HCT116 (cell line): ENCODE results near the gene WFDC1. TPM values are rescaled to one million over a fixed set of nuclear protein-coding genes. Genes with fewer than 3 reads are reported as not detected.

Experiments
- ATAC-seq: fragments of 200-7000 bp; cut with Tn5 transposase; 2 replicates; pipeline ENCODE4 v1.9.1; 2020; ENCODE audit warnings: mild to moderate bottlenecking, moderate library complexity
- BruUV-seq: library from RNA; stranded (reverse); fragments of 400-500 nt; replicated peaks from 2 replicates; lab custom pipeline; 2021; lab: Mats Ljungman, UMichigan
- CTCF ChIA-PET: fragments of 300-600 bp; sonication (Branson Sonifier 250); formaldehyde crosslinking; loops from one replicate; lab custom pipeline; 2021; ENCODE audit warnings: antibody characterized with exemption; lab: Charles Lee
- POLR2A ChIA-PET: fragments of 300-600, 350-600 bp; sonication (Branson Sonifier 250); formaldehyde crosslinking; loops from one replicate; lab custom pipeline; 2021; ENCODE audit warnings: antibody characterized with exemption; lab: Charles Lee
- RAD21 ChIA-PET, 2 experiments: fragments of 300-600 bp; sonication (Branson Sonifier 250); formaldehyde crosslinking; loops; one replicate each; lab custom pipeline; 2023; ENCODE audit warnings: low total read pairs in 2 of 2; ENCODE audit not compliant: uncharacterized antibody in 2 of 2, unreplicated experiment in 2 of 2, low non-redundant PET in 1 of 2; lab: Charles Lee
- DNase-seq: peaks from one replicate; pipeline ENCODE4 v3.0.0-alpha.2; 2010; ENCODE audit warnings: low read depth, low spot score
- H2AFZ ChIP-seq: fragments of 200-600 bp; shearing (Covaris generic), sonication (generic); 2 replicates; pipeline ENCODE4 v1.6.1; 2017; ENCODE audit warnings: low read depth, mixed run types, mixed read lengths, antibody characterized with exemption, low read length; ENCODE audit not compliant: poor library complexity, severe bottlenecking
- H3K27ac ChIP-seq: 2 replicates; pipeline ENCODE4 v1.5.1; 2012; ENCODE audit warnings: low read depth, low read length
- H3K27me3 ChIP-seq: fragments of 200-600 bp; sonication (generic); 2 replicates; pipeline ENCODE4 v1.6.1; 2016; ENCODE audit warnings: mixed run types, low read length, mixed read lengths; ENCODE audit not compliant: insufficient read depth
- H3K36me3 ChIP-seq, 2 experiments: fragments of 200-500 bp in 1 of 2; fragments of 200-600 bp in 1 of 2; sonication (Bioruptor generic) in 1 of 2; sonication (generic) in 1 of 2; 2 replicates each; pipeline versions ENCODE4 v1.5.1 to v1.6.1; 2014 to 2016; ENCODE audit warnings: low read length in 2 of 2, inconsistent platforms in 1 of 2, mixed read lengths in 1 of 2, mixed run types in 1 of 2; ENCODE audit not compliant: insufficient read depth in 2 of 2, control insufficient read depth in 1 of 2
- H3K4me1 ChIP-seq, 2 experiments: fragments of 200-600 bp in 1 of 2; sonication (generic) in 1 of 2; 2 replicates each; pipeline versions ENCODE4 v1.5.1 to v1.6.1; 2012 to 2017; ENCODE audit warnings: low read length in 2 of 2, inconsistent platforms in 1 of 2, mild to moderate bottlenecking in 1 of 2, mixed read lengths in 1 of 2, mixed run types in 1 of 2, moderate library complexity in 1 of 2; ENCODE audit not compliant: insufficient read depth in 2 of 2, control insufficient read depth in 1 of 2
- H3K4me2 ChIP-seq: fragments of 200-600 bp; sonication (generic); 2 replicates; pipeline ENCODE4 v1.6.1; 2017; ENCODE audit warnings: mixed run types, low read length, mixed read lengths
- H3K4me3 ChIP-seq, 2 experiments: fragments of 200-600 bp in 1 of 2; sonication (generic) in 1 of 2; replicated peaks in 1 of 2; 2 replicates each; pipeline ENCODE4 v1.5.1; 2011 to 2016; ENCODE audit warnings: low read length in 2 of 2, control low read depth in 1 of 2, low read depth in 1 of 2, mild to moderate bottlenecking in 1 of 2, mixed read lengths in 1 of 2, mixed run types in 1 of 2
- H3K79me2 ChIP-seq: fragments of 200-600 bp; sonication (generic); 2 replicates; pipeline ENCODE4 v1.6.1; 2017; ENCODE audit warnings: mild to moderate bottlenecking, mixed run types, low read length, moderate library complexity, mixed read lengths; ENCODE audit not compliant: insufficient read depth
- H3K9ac ChIP-seq: fragments of 200-600 bp; sonication (generic); 2 replicates; pipeline ENCODE4 v1.6.1; 2016; ENCODE audit warnings: low read length, mixed read lengths
- H3K9me2 ChIP-seq: fragments of 200-600 bp; sonication (generic), shearing (Covaris generic); 2 replicates; pipeline ENCODE4 v1.6.1; 2017; ENCODE audit warnings: mixed run types, mild to moderate bottlenecking, moderate library complexity; ENCODE audit not compliant: insufficient read depth
- H3K9me3 ChIP-seq, 2 experiments: fragments of 200-500 bp in 1 of 2; fragments of 200-600 bp in 1 of 2; sonication (Bioruptor generic) in 1 of 2; sonication (generic) in 1 of 2; 2 replicates each; pipeline ENCODE4 v1.6.1; 2014 to 2017; ENCODE audit warnings: low read length in 2 of 2, mixed read lengths in 2 of 2, inconsistent platforms in 1 of 2, low read depth in 1 of 2, mild to moderate bottlenecking in 1 of 2, mixed run types in 1 of 2, moderate library complexity in 1 of 2; ENCODE audit not compliant: control insufficient read depth in 1 of 2, insufficient read depth in 1 of 2
- H4K20me1 ChIP-seq: fragments of 200-600 bp; sonication (generic), shearing (Covaris generic); 2 replicates; pipeline ENCODE4 v1.6.1; 2017; ENCODE audit warnings: mixed run types, mild to moderate bottlenecking, moderate library complexity; ENCODE audit not compliant: insufficient read depth
- CEBPB ChIP-seq: IDR thresholded peaks from 2 replicates; pipeline ENCODE4 v1.6.1; 2012; ENCODE audit warnings: low read depth
- EGR1 ChIP-seq: IDR thresholded peaks from 2 replicates; pipeline ENCODE4 v1.6.1; 2012; ENCODE audit warnings: low read depth
- JUND ChIP-seq: IDR thresholded peaks from 2 replicates; pipeline ENCODE4 v1.6.1; 2012
- POLR2AphosphoS5 ChIP-seq: IDR thresholded peaks from 2 replicates; pipeline ENCODE4 v1.6.1; 2011; ENCODE audit warnings: mild to moderate bottlenecking, low read depth, low read length, moderate library complexity
- REST ChIP-seq: IDR thresholded peaks from 2 replicates; pipeline ENCODE4 v1.6.1; 2012; ENCODE audit warnings: low read depth
- SIN3A ChIP-seq: IDR thresholded peaks from 2 replicates; pipeline ENCODE4 v1.6.1; 2012; ENCODE audit warnings: low read depth
- SP1 ChIP-seq: IDR thresholded peaks from 2 replicates; pipeline ENCODE4 v1.6.1; 2012; ENCODE audit warnings: low read depth
- YY1 ChIP-seq: IDR thresholded peaks from 2 replicates; pipeline ENCODE4 v1.6.1; 2011; ENCODE audit warnings: low read length, low read depth, moderate library complexity, mild to moderate bottlenecking; ENCODE audit not compliant: insufficient replicate concordance; ENCODE audit errors: extremely low read depth
- ZFX ChIP-seq: fragments of 450-650 bp; IDR thresholded peaks from 2 replicates; pipeline ENCODE4 v1.6.1; 2017
- ZNF274 ChIP-seq: fragments of 200-500 bp; sonication (Bioruptor generic); IDR thresholded peaks from 2 replicates; pipeline ENCODE4 v1.6.1; 2014; ENCODE audit warnings: mild to moderate bottlenecking, low read depth, low read length, inconsistent platforms
- intact Hi-C: fragments of 100-400 bp; cut with micrococcal nuclease; formaldehyde crosslinking; loops from 2 replicates; pipeline ENCODE4 v1.10.0; 2022
- total RNA-seq: library from RNA; stranded (reverse); gene quantifications from one replicate; pipeline ENCODE4 v1.2.1, GENCODE V29; 2021; ENCODE audit not compliant: unreplicated experiment

The WFDC1 gene
- total RNA-seq, 1 experiment from 2014 or later, result 0.42 TPM

GRCh38 chr16:84260766-84261554 is 33.7 kb upstream of the WFDC1 start:
- no peak overlapping the region for H3K9ac ChIP-seq
- H3K9me2 ChIP-seq, result no peaks in the 10 kb centered on the region
- CTCF ChIA-PET, result interaction anchor here (1.5 kb wide), 1 partner anchor 16 kb away, joined by 4 read pairs; no protein-coding TSS in a partner anchor
- H3K27me3 ChIP-seq, result peaks cover 9% of the 10 kb centered on the region; the same call in 1 of the 2 replicates
- no peaks in the 10 kb centered on the region for H3K4me1 ChIP-seq
- RAD21 ChIA-PET, result no interaction called here
- BruUV-seq, result no TSS peak
- no peaks in the 10 kb centered on the region for H3K9me3 ChIP-seq
- intact Hi-C loops, result no loop called here
- TF ChIP-seq CEBPB, result no peak
- TF ChIP-seq ZNF274, result no peak
- TF ChIP-seq POLR2AphosphoS5, result no peak
- TF ChIP-seq JUND, result no peak
- no peak for TF ChIP-seq ZFX
- no peak for TF ChIP-seq EGR1
- TF ChIP-seq YY1, result no peak
- TF ChIP-seq SP1, result no peak
- TF ChIP-seq REST, result no peak
- no peak for TF ChIP-seq SIN3A
- no peak overlapping the region for H3K27ac ChIP-seq
- POLR2A ChIA-PET, result no interaction called here
- H3K4me3 ChIP-seq, result no peak overlapping the region
- H3K4me2 ChIP-seq, result no peak overlapping the region
- ATAC-seq (no peak), DNase-seq (no peak)
- no peaks in the 10 kb centered on the region for H3K36me3 ChIP-seq
- H4K20me1 ChIP-seq, result no peaks in the 10 kb centered on the region
- no peak overlapping the region for H2AFZ ChIP-seq
- no peaks in the 10 kb centered on the region for H3K79me2 ChIP-seq
